H54 (cell line): Measurements from ENCODE around the gene COL11A2.
A peak's percentile ranks its signal among the peaks of the same experiment; 100 is the strongest.

Experiments used
- DNase-seq: peaks from one replicate; pipeline ENCODE4 v3.0.0; 2011; ENCODE audit warnings: low spot score, mixed read lengths; ENCODE audit not compliant: insufficient read length
- FAIRE-seq: peaks from 3 replicates; lab custom pipeline; 2011; peaks lifted over from hg19 to GRCh38; lab: Jason Lieb, UNC
- POLR2A ChIP-seq: IDR thresholded peaks from 2 replicates; pipeline ENCODE4 v1.6.1; 2011; ENCODE audit warnings: low read depth, mild to moderate bottlenecking, low read length

The COL11A2 gene

GRCh38 chr6:33202799-33203198, 10.5 kb upstream of the COL11A2 start:
- FAIRE-seq: no peak
- TF ChIP-seq POLR2A: no peak
- DNase-seq: no peak

GRCh38 chr6:33201935-33202334, 9.7 kb upstream of the COL11A2 start:
- FAIRE-seq: no peak
- no peak for TF ChIP-seq POLR2A
- no peak for DNase-seq

GRCh38 chr6:33201147-33201545, 8.9 kb upstream of the COL11A2 start:
- FAIRE-seq (no peak), DNase-seq (no peak)
- TF ChIP-seq POLR2A: no peak

- FAIRE-seq: peak; percentile 23
- peak; percentile 98 for DNase-seq
- TF ChIP-seq POLR2A: peak; percentile 49
These were observed 8.2 kb upstream of the COL11A2 start, which contains the start of the genes RXRB and SLC39A7 for GRCh38 chr6:33200219-33201146. Gene RXRB, minus strand, starts transcription at chr6:33200665. Its CDS starts 189 bp downstream, at chr6:33200476. Gene SLC39A7, plus strand, starts transcription at chr6:33200867. Its CDS starts 379 bp downstream, at chr6:33201246.

- no peak for FAIRE-seq
- DNase-seq: peak; percentile 88
- TF ChIP-seq POLR2A: no peak
These were observed 7.5 kb upstream of the COL11A2 start for GRCh38 chr6:33199687-33200218.

- no peak for TF ChIP-seq POLR2A
- no peak for FAIRE-seq
- DNase-seq: no peak
These were observed 6.7 kb upstream of the COL11A2 start for GRCh38 chr6:33198853-33199436.

GRCh38 chr6:33198159-33198852, 6.0 kb upstream of the COL11A2 start:
- TF ChIP-seq POLR2A: no peak
- no peak for FAIRE-seq
- no peak for DNase-seq

GRCh38 chr6:33197431-33198048, 5.3 kb upstream of the COL11A2 start:
- no peak for FAIRE-seq
- no peak for TF ChIP-seq POLR2A
- peak; percentile 81 for DNase-seq

- FAIRE-seq (no peak), DNase-seq (no peak)
- no peak for TF ChIP-seq POLR2A
These were observed 3.3 kb upstream of the COL11A2 start for GRCh38 chr6:33195304-33196165.

DNA sequence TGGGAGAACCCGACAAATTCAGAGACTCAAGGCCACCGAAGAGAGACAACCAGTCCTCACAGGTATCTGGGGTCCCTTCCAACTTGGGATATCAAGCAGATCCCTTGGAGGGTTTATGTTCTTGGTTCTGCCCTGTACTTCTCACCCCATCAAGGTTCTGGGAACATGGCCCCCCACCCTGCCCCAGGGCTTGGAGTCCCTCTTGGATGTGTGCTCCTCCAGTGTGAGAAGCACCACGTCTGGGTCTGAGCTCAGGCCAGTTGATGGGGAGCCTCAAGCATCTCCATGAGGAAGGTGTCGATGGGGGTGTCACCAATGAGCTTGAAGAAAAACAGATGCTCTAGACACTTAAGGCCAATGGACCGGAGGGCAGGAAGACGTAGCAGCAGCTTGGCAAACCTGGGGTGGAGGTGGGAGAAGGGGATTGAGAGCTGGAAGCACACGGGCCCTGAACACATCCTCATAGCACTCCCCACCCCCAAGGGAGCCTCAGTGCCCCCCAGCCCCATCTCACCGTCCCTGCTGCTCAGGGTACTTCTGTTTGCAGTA, 2.2 kb upstream of the COL11A2 start:
- no peak for TF ChIP-seq POLR2A
- FAIRE-seq: no peak
- DNase-seq: no peak

- no peak for TF ChIP-seq POLR2A
- DNase-seq: no peak
- FAIRE-seq: no peak
These were observed 1.4 kb upstream of the COL11A2 start for GRCh38 chr6:33193619-33194018.
